GM18507 (cell line): Measurements from ENCODE around the gene PLEKHN1.

ENCODE experiments used
- DNase-seq: peaks from one replicate; pipeline ENCODE4 v3.0.0; 2011; ENCODE audit warnings: low read depth; ENCODE audit not compliant: insufficient read length; ENCODE audit errors: extremely low spot score
- FAIRE-seq: peaks from 2 replicates; lab custom pipeline; 2011; peaks lifted over from hg19 to GRCh38; lab: Jason Lieb, UNC

PLEKHN1 gene

GRCh38 chr1:956636-957035 lies 9.6 kb upstream of the PLEKHN1 start:
- no peak for FAIRE-seq
- no peak for DNase-seq

DNA sequence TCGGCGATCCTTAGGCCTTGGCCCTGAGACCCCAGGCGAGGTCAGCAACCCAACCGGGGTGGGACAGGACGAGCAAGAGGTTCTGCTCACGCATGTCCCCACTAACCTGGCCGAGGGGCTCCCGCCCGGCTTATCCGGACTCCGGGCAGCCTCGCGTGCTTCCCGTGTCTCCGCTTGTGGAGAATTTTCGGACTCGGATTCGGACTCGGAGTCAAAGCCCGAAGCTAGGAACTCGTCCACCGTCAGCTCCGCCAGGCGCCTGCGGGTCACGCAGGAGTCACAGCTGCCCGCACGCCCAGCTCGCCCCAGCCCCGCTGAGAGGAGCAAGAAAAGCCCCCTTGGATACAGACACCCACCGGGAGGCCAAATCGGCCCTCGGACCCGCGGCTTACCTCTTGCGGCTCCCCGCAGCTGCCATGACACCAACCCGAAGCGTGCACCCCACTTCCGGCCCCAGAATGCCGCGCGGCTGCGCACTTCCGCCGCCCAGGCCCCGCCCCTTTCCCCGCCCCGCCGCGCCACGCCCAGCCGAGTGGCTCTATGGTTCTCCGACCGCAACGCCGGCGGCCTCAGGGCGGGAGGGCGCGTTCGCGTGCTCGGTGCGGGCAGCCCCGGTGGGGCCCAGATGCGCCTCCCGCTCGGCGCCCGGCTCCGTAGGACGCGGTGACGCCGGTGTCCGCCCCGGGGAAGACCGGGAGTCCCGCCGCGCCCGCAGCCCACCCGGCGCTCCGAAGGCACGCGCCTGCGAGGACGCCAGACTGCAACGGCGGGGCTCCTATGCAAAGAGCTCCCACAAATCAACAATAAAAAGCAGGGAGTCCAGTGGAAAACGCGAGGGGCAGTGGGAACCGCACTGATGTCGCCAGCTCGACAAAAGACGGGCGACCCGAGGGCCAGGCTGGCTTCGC lies 7.2 kb upstream of the PLEKHN1 start, which contains the start of gene NOC2L:
Gene NOC2L, minus strand, starts transcription at position 434 of the 908 bp plus-strand sequence. Its CDS starts 16 bp downstream, at position 418.
- FAIRE-seq = peak; percentile 93
- DNase-seq = peak; percentile 90

DNA sequence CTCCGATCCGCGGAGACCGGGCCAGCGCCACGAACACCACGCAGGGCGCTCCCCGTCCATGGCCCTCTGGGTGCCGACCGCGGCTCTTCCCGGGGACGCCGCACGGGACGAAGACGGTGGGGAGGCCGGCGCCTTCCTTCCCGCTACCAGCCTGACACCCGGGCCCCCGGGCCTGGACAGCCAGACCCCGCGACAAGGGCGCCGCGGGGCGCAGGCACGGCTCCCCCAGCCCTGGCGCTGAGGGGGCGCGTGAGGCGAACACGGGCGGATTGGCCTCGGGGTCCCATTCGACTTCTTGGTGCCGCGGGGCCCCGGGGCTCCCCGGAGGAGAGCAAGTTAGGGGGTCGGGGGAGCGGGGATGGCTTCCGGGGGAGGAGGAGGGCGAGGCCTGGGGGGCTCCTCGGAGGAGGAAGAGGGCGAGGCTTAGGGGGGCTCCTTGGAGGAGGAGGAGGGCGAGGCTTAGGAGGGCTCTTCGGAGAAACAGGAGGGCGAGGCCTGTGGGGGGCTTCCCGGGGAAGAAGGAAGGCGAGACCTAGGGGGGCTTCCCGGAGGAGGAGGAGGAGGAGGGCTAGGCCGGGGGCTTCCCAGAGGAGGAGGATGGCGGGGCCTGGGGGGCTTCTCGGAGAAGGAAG lies 6.4 kb upstream of the PLEKHN1 start:
- FAIRE-seq = no peak
- DNase-seq = no peak

DNA sequence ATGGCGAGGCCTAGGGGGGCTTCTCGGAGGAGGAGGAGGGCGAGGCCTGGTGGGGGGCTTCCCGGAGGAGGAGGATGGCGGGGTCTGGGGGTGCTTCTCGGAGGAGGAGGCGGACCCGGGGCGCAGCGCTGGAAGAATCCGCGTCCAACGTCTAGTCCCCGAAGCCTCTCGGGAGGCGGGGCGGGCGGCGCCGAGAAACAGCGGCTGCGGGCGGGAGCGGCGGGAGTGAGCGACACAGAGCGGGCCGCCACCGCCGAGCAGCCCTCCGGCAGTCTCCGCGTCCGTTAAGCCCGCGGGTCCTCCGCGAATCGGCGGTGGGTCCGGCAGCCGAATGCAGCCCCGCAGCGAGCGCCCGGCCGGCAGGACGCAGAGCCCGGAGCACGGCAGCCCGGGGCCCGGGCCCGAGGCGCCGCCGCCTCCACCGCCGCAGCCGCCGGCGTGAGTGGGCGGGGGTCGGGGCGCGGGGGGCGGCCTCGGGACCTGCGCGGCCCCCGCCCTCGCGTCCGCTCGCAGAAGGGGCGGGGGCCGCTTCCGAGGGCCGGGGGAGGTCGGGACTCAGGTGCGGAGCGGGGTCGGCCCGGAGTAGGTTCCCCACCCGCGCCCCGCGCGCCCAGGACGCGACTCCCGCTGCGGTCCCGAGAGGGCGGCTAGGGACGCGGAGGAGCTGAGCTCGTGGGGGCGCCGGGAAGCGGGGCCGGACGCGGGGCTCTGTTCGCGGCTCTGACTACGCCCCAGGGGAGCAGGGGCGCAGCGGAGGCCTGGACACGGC lies 5.7 kb upstream of the PLEKHN1 start, which contains the start of gene KLHL17:
Gene KLHL17, plus strand, starts transcription at position 222 of the 769 bp plus-strand sequence. Its CDS starts 110 bp downstream, at position 332.
- FAIRE-seq = peak; percentile 73
- peak; percentile 80 for DNase-seq

DNA sequence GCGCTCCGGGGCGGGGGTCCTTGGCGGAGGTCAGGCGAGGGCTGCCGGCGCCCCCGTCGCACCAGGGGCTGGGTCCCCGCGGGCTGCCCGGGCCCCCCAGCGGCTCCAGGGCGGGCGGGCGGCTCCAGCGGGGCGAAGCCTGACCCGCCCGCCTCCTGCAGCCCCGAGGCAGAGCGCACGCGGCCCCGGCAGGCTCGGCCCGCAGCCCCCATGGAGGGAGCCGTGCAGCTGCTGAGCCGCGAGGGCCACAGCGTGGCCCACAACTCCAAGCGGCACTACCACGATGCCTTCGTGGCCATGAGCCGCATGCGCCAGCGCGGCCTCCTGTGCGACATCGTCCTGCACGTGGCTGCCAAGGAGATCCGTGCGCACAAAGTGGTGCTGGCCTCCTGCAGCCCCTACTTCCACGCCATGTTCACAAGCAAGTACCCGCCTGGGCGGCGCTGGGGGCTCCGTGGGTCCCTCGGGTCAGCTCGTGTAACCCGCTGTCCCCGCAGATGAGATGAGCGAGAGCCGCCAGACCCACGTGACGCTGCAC lies 5.1 kb upstream of the PLEKHN1 start:
- FAIRE-seq (no peak), DNase-seq (no peak)

DNA sequence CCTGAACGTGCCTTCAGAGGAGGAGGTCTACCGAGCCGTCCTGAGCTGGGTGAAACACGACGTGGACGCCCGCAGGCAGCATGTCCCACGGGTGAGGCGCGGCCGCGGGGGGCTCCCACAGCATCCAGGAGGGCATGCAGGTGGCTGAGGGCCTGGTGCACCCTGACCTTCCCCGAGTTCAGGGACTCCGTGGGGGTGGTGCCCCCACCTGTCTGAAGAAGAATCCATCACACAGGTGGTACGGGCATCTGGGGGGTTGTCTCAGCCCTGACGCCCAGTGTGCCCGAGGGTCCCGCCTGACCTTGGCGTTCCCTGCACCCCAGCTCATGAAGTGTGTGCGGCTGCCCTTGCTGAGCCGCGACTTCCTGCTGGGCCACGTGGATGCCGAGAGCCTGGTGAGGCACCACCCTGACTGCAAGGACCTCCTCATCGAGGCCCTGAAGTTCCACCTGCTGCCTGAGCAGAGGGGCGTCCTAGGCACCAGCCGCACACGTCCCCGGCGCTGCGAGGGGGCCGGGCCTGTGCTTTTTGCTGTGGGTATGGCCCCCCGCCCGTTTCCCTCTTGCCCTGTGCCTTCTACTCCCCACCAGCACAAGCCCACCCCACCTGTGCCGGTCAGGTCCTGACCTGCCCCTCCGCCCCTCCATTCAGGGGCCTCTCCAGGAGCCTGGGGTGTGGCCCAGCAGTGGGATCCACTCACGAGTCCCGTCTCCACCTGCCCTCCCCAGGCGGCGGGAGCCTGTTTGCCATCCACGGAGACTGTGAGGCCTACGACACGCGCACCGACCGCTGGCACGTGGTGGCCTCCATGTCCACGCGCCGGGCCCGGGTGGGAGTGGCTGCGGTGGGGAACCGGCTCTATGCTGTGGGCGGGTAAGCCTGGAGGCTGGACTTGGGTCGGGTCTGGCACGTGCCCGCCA lies 3.6 kb upstream of the PLEKHN1 start:
- no peak for DNase-seq
- no peak for FAIRE-seq

GRCh38 chr1:963301-963651 lies 3.0 kb upstream of the PLEKHN1 start:
- FAIRE-seq (no peak), DNase-seq (no peak)

- FAIRE-seq = no peak
- DNase-seq = no peak
These were observed 2.3 kb upstream of the PLEKHN1 start for GRCh38 chr1:963746-964525.

DNA sequence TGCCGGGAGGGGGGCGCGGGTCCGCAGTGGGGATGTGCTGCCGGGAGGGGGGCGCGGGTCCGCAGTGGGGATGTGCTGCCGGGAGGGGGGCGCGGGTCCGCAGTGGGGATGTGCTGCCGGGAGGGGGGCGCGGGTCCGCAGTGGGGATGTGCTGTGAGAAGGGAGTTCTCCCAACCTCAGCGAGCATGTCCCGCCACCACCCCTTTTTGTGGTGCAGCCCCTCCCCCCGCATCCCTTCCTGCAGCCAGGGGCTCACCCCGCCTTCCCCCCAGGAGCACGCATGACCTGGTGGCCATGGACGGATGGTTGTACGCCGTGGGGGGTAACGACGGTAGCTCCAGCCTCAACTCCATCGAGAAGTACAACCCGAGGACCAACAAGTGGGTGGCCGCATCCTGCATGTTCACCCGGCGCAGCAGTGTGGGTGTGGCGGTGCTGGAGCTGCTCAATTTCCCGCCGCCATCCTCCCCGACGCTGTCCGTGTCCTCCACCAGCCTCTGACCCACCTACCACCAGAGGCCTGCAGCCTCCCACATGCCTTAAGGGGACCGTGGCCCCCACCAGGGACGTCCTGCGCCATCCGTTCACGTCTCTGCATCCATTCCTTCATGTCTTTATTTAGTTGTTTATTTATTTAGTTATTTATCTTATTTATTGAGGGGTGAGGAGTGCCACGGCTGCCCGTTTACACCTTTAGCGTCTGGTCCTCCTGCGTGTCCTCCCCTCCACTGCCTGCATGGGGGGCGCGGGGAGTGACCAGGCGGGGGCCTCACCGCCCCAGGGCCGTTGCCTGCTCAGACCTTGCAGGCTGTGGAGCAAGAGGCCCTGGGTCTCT lies 1.4 kb upstream of the PLEKHN1 start:
- DNase-seq = no peak
- no peak for FAIRE-seq

GRCh38 chr1:965526-966134 lies 652 bp upstream of the PLEKHN1 start:
- no peak for FAIRE-seq
- no peak for DNase-seq

GRCh38 chr1:966704-967300 lies 520 bp downstream of the PLEKHN1 start:
- FAIRE-seq (peak; percentile 88), DNase-seq (peak; percentile 64)

DNA sequence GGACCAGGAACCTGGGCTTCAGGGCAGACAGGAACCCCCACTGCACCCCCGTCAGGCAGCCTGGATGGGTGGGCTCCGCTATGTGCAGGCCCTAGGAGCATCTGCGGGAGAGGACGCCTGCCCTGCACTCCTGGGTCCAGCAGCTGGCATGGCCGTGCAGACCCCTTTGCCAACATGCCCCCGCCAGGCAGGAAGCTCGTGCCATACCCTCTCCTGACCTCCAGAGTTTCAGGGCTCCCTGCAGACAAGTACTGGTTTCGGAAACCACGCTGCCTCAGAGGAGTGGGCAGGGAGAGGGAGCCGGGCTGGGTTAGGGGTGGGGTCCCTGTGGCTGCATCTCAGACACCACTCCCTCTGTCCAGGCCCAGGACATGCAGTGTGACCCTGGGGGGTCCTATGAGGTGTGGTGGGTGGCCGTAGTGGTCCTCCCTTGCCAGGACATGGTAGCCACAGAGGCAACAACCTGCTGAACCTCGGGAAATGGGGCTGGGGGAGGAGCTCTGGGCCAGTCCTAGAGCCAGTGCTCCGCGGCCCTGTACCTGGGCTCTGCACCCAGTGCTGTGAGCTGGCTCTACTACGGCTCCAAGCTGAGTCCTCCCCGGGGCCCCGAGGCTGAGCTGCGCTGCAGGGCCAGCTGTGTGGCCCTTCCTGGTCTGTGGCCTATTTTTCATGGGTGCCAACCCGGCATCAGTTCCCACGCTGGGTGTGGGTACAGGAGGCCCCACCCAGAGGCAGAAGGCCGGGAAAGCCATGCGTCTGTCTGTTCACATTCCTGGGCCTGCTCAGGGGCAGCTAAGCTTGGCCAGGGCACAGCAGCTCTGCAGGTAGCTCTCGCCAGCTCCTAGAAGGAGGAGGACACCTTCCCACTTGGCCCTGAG lies 1.4 kb downstream of the PLEKHN1 start:
- no peak for FAIRE-seq
- DNase-seq = no peak

- DNase-seq (no peak), FAIRE-seq (no peak)
These were observed 3.1 kb downstream of the PLEKHN1 start for GRCh38 chr1:969260-969855.

DNA sequence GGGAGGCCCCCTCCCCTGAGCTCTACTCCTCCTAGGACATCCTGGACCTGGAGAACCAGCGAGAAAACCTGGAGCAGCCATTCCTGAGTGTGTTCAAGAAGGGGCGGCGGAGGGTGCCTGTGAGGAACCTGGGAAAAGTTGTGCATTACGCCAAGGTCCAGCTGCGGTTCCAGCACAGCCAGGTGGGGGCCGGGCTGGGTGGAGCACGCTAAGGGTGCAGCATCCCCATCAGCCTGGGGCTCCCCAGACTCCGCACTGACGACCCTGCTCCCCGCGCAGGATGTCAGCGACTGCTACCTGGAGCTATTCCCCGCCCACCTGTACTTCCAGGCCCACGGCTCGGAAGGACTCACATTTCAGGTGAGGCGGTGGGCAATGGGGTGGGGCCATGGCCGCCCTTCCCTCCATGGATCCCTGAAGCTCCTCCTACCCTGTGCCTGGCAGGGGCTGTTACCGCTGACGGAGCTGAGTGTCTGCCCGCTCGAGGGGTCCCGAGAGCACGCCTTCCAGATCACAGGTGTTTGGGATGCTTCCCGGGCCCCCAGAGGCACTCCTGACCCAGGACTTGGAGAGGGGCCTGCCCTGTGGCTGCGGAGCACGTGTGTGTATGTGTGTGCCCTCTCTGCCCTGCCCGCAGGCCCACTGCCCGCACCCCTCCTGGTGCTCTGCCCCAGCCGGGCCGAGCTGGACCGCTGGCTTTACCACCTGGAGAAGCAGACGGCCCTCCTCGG lies 4.1 kb downstream of the PLEKHN1 start:
- DNase-seq = no peak
- no peak for FAIRE-seq
